Left lung (tissue), 10 donors: ENCODE results near the gene SND1. TPM values are rescaled to one million over a fixed set of nuclear protein-coding genes. Genes with fewer than 3 reads are reported as not detected.

Experiments
- ATAC-seq: fragments of 200-7000 bp; cut with Tn5 transposase; one replicate; pipeline ENCODE4 v1.9.1; 2020; ENCODE audit warnings: moderate library complexity
- DNase-seq, 4 donors: peaks; one replicate each; pipeline ENCODE4 v3.0.0-alpha.2; 2013 to 2020
- H3K27ac ChIP-seq, 2 donors: fragments of 200-600 bp; sonication (generic) in 1 of 2; one replicate each; pipeline versions ENCODE4 v1.5.0 to v1.8.0; 2020 to 2021
- H3K27me3 ChIP-seq, 2 donors: fragments of 200-600 bp; sonication (generic) in 1 of 2; one replicate each; pipeline versions ENCODE4 v1.5.0 to v1.8.0; 2020 to 2021
- H3K36me3 ChIP-seq, 2 donors: fragments of 200-600 bp; sonication (generic) in 1 of 2; one replicate each; pipeline versions ENCODE4 v1.5.0 to v1.8.0; 2020 to 2021
- H3K4me1 ChIP-seq, 2 donors: fragments of 200-600 bp; one replicate each; pipeline ENCODE4 v1.8.0; 2021
- H3K4me3 ChIP-seq, 2 donors: fragments of 200-600 bp; sonication (generic) in 1 of 2; one replicate each; pipeline versions ENCODE4 v1.5.0 to v1.8.0; 2020 to 2021; ENCODE audit warnings: mild to moderate bottlenecking in 1 of 2
- H3K9me3 ChIP-seq, 2 donors: fragments of 200-600 bp; sonication (generic) in 1 of 2; one replicate each; pipeline versions ENCODE4 v1.5.0 to v1.8.0; 2020 to 2021
- intact Hi-C, 2 donors: fragments of 100-400 bp; cut with DNase I; formaldehyde crosslinking; loops; one replicate each; pipeline versions ENCODE4 v1.11.2 to v1.14.2; 2022
- polyA plus RNA-seq, 6 donors: library from polyadenylated mRNA; unstranded; fragments of 120-200 nt; gene quantifications; one replicate each; pipeline ENCODE4 v1.2.1, GENCODE V29; 2013; ENCODE audit not compliant: insufficient read length in 6 of 6
- total RNA-seq, 2 donors: library from RNA; stranded (reverse); fragmentation: NEBNext Ultra II Directional; extraction: Animal tissue kit (Norgen Biotek cat#: 25700); gene quantifications; one replicate each; pipeline ENCODE4 v1.2.1, GENCODE V29; 2021
- TF ChIP-seq, protein P1 (sequence below), 2 donors: fragments of 200-600 bp; sonication (generic) in 1 of 2; IDR thresholded peaks; one replicate each; pipeline versions ENCODE4 v1.5.0 to v1.8.0; 2021; ENCODE audit warnings: antibody characterized with exemption in 2 of 2
- donor health status: DM: no; HTN: yes; CAD: no.
- donor health status: DM: no; HTN: no; CAD: no.

SND1 gene
- total and polyA plus RNA-seq, 8 donors = 141 to 229 (median 156) TPM

DNA sequence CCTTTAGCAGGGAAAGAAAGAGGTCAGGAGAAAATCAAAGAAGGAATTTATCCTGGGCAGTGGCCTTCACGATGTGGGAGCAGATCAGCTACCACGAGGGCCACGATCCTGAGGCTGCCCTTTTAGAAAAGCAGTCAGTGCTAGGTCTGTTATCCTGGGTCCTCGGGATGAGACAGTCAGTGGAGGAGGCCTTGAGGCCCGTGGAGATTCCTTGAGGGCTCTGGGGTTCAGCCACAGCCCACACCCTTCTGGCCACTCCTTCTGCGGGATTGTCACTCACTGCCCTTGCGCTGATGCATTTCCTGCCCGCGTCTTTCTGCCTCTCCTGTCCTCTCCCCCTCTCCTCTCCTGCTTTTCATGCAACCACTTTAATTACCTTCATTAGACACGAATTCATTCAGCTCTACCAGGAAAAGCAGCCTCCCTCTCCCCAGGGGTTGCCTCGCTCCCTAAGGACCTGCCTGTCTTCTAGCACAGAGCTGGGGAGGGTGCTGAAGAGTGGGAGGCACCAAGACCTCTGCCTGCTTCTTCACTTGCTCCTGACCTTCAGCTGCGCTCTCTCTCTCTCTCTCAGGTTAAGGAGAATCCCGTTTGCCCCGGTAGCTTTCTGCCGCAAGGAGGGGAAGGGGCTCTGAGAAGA lies 421.8 kb downstream of the SND1 start:
- Histone ChIP-seq H3K36me3 (peaks cover 0 to 49% of the 10 kb centered on the region in 2 donors), H3K27me3 (no peaks in the 10 kb centered on the region), H3K27ac (no peak overlapping the region), H3K9me3 (no peaks in the 10 kb centered on the region), H3K4me1 (no peaks in the 10 kb centered on the region), H3K4me3 (no peak overlapping the region)
- DNase-seq (no peak), ATAC-seq (no peak)
- TF ChIP-seq, protein P1, sequence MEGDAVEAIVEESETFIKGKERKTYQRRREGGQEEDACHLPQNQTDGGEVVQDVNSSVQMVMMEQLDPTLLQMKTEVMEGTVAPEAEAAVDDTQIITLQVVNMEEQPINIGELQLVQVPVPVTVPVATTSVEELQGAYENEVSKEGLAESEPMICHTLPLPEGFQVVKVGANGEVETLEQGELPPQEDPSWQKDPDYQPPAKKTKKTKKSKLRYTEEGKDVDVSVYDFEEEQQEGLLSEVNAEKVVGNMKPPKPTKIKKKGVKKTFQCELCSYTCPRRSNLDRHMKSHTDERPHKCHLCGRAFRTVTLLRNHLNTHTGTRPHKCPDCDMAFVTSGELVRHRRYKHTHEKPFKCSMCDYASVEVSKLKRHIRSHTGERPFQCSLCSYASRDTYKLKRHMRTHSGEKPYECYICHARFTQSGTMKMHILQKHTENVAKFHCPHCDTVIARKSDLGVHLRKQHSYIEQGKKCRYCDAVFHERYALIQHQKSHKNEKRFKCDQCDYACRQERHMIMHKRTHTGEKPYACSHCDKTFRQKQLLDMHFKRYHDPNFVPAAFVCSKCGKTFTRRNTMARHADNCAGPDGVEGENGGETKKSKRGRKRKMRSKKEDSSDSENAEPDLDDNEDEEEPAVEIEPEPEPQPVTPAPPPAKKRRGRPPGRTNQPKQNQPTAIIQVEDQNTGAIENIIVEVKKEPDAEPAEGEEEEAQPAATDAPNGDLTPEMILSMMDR (IDR thresholded peaks at IDR 0.05) = no peak
- intact Hi-C loops = no loop called here

DNA sequence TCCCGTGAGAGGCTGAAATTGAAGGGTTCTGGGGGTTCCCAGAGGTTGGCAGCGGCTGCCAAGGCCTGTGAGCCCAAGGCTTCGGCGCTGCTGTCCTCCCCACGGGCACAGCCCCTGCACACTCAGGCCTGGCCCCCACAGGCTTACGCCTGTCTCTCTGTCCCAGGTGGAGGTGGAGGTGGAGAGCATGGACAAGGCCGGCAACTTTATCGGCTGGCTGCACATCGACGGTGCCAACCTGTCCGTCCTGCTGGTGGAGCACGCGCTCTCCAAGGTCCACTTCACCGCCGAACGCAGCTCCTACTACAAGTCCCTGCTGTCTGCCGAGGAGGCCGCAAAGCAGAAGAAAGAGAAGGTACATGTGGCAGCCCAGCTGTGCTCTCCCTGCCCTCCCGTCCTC lies 422.3 kb downstream of the SND1 start:
- H3K9me3 ChIP-seq = no peaks in the 10 kb centered on the region
- TF ChIP-seq, protein P1 (IDR thresholded peaks at IDR 0.05) = no peak
- ATAC-seq (no peak), DNase-seq (no peak)
- no peaks in the 10 kb centered on the region for H3K27me3 ChIP-seq
- no peak overlapping the region for H3K27ac ChIP-seq
- no peak overlapping the region for H3K4me3 ChIP-seq
- H3K4me1 ChIP-seq = no peaks in the 10 kb centered on the region
- H3K36me3 ChIP-seq = peaks cover 0 to 55% of the 10 kb centered on the region in 2 donors
- intact Hi-C loops = no loop called here

DNA sequence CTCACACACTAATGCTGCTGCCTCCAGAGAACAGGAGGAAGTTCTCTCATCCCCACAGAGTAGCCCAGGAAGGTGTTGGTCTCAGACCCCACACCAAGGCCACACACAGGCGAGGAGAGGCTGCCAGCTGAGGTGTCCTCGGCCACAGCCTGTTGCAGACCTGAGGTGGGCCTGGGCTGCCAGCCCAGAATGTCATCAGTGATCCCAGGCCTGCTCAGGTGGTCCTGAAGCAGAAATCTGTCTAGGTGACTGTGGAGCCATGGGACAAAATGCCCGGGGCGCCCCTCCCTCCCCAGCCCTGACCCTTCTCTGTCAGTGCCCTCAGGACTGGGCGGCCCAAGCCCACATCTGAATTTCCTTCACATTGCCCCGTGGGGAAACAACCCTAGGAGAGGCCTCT lies 422.7 kb downstream of the SND1 start:
- DNase-seq (no peak), ATAC-seq (no peak)
- Histone ChIP-seq H3K36me3 (peaks cover 0 to 59% of the 10 kb centered on the region in 2 donors), H3K9me3 (no peaks in the 10 kb centered on the region), H3K4me3 (no peak overlapping the region), H3K4me1 (no peaks in the 10 kb centered on the region), H3K27ac (no peak overlapping the region), H3K27me3 (no peaks in the 10 kb centered on the region)
- TF ChIP-seq, protein P1 (IDR thresholded peaks at IDR 0.05) = no peak
- intact Hi-C loops = no loop called here

DNA sequence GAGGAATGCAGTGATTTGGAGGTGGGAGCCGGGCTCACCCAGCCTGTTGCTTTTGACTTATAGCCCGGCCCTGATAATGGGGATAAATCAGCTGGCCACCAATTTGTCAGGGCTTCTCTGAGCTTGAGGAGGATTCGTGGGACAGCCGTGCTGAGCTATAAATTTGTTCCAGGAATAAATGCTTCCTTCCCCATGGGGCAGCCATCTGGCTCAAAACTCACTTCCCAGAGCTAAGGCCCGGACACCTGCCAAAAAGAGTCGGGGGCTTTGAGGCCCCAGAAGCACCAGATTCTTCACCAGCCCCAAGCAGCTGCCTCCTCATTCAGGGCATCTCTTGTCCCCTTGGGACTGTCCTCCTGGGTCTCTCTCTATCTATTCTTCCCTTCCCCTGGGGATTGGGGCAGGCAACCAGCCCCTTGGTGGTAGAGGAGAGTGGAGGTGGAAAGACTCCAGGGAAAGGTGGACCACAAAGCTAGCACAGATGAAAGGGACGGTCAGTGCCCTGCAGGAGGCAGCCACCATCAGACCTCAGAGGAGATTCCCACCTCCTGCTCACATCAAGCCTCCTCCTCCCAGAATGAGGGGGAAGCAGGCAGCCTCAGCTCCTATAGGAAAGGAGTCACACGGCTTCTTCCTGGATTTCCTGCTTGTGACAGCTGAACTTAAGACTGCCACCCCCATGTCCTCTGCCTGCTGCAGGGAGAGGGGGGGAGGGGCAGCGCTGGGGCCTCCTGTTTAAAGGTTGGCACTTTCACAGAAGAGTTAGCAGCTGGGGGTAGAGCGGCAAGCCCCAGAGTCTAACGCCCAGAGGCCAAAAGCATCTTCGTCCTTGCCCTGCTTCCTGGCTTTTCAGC lies 423.5 kb downstream of the SND1 start:
- DNase-seq (no peak), ATAC-seq (no peak)
- H3K27me3 ChIP-seq = no peaks in the 10 kb centered on the region
- intact Hi-C loops = no loop called here
- H3K4me3 ChIP-seq = no peak overlapping the region
- peaks cover 0 to 66% of the 10 kb centered on the region in 2 donors for H3K36me3 ChIP-seq
- no peak overlapping the region for H3K27ac ChIP-seq
- TF ChIP-seq, protein P1 (IDR thresholded peaks at IDR 0.05) = no peak
- no peaks in the 10 kb centered on the region for H3K9me3 ChIP-seq
- H3K4me1 ChIP-seq = no peaks in the 10 kb centered on the region

DNA sequence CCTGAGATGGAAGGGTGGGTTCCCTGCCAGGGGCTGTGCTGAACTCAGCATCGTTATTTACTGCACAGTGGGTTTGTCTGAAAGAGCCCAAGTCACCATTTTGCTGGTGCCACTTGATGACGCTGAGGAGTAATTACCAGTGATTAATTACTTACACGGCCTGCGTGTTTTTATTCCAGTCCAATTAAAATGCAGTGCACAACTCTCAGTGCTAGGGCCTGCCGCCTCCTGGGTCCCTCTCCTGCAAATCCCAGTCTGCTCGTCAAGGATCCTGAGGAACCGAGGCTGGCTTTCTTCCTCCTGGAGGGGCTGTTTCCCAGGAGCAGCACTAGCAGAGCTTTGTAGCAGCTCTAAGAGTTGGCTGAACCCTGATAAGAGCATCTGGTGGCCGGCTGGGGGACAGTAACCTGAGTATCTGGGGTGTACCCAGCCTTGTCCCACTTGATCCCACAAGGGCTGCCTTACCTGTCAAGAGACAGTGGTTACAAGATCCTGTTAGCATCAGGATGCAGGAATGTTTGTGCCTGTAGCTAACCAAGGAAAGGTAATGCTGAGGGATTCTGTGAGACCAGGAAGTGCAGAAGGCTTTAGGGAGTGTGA lies 424.3 kb downstream of the SND1 start:
- H3K4me1 ChIP-seq = no peaks in the 10 kb centered on the region
- H3K36me3 ChIP-seq = peaks cover 0 to 74% of the 10 kb centered on the region in 2 donors
- intact Hi-C loops = no loop called here

More for the DNA sequence above, 424.3 kb downstream of the SND1 start:
- no peak for ATAC-seq
- DNase-seq = no peak
- no peaks in the 10 kb centered on the region for H3K27me3 ChIP-seq
- H3K4me3 ChIP-seq = no peak overlapping the region
- no peaks in the 10 kb centered on the region for H3K9me3 ChIP-seq
- TF ChIP-seq, protein P1 (IDR thresholded peaks at IDR 0.05) = no peak
- H3K27ac ChIP-seq = no peak overlapping the region
